SJSA1 (cell line): ENCODE data around the gene MYEOV. TPM values are rescaled to one million over a fixed set of nuclear protein-coding genes. Genes with fewer than 3 reads are reported as not detected.

ENCODE experiments used
- DNase-seq, 2 experiments: peaks; one replicate each; pipeline ENCODE4 v3.0.0-alpha.2; 2015 to 2020; ENCODE audit warnings: low spot score in 2 of 2, low read depth in 1 of 2
- H3K27ac ChIP-seq: fragments of 250-450 bp; sonication (Bioruptor Pico); 2 replicates; pipeline ENCODE4 v1.5.1; 2020; ENCODE audit warnings: mild to moderate bottlenecking, moderate library complexity
- H3K27me3 ChIP-seq: fragments of 250-450 bp; sonication (Bioruptor Pico); replicated peaks from 2 replicates; pipeline ENCODE4 v1.5.1; 2020; ENCODE audit warnings: mild to moderate bottlenecking, moderate library complexity
- H3K36me3 ChIP-seq: fragments of 250-450 bp; sonication (Bioruptor Pico); 2 replicates; pipeline ENCODE4 v1.5.1; 2020; ENCODE audit warnings: mild to moderate bottlenecking
- H3K4me1 ChIP-seq: fragments of 250-450 bp; sonication (Bioruptor Pico); replicated peaks from 2 replicates; pipeline ENCODE4 v1.6.1; 2021; ENCODE audit warnings: mild to moderate bottlenecking
- H3K4me3 ChIP-seq: fragments of 250-450 bp; sonication (Bioruptor Pico); 2 replicates; pipeline ENCODE4 v1.5.1; 2020; ENCODE audit warnings: mild to moderate bottlenecking
- H3K9me3 ChIP-seq: fragments of 250-450 bp; sonication (Bioruptor Pico); replicated peaks from 2 replicates; pipeline ENCODE4 v1.5.1; 2020; ENCODE audit warnings: mild to moderate bottlenecking
- total RNA-seq: library from RNA; depleted of rRNA; stranded (reverse); fragments of >200 nt; shearing (Covaris generic); gene quantifications from 2 replicates; pipeline ENCODE4 v1.2.3, GENCODE V29; 2014

Gene MYEOV
- total RNA-seq, 1 experiment from 2014 or later = 5.3 TPM

DNA sequence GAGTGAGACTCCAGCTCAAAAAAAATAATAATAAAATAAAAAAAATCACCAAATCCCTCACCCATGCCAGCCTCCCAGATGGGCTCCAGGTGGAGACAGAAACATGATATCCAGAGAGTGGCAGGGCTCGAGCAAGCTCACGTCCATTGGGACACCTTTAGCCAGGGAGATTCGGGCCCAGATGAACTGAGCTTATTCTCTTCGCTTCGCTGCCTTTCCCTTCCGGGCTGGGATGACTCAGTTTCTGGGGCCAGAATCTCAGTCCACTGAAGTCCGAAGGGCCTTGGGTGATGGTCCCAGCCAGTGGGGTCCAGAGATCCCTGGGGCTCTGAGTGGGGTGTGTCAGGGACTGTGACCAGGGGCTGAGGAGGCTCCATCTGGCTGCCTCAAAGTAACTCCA, 23.0 kb upstream of the MYEOV start:
- Histone ChIP-seq H3K27ac (no peak overlapping the region), H3K4me1 (no peaks in the 10 kb centered on the region), H3K4me3 (no peak overlapping the region), H3K27me3 (peaks cover 3% of the 10 kb centered on the region; the same call in 1 of the 2 replicates), H3K36me3 (no peaks in the 10 kb centered on the region), H3K9me3 (no peaks in the 10 kb centered on the region)
- DNase-seq = no peak

DNA sequence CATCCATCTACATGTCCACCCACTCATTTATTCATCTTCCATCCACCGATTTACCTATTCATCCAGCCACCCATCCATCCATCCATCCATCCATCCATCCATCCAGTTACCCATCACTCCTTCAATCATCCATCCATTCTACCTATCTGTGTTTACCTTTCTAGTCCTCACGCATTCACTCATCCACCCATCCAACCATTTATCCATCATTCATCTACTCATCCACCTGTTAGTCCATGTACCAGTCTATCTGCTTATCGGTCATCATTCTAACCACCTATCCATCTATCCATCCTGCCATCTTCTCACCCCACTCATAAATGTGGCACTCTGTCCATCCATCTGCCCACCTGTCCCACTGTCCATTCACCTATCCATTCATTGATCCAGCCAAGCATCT, 21.9 kb upstream of the MYEOV start:
- Histone ChIP-seq H3K4me1 (no peaks in the 10 kb centered on the region), H3K4me3 (no peak overlapping the region), H3K27me3 (peaks cover 3% of the 10 kb centered on the region; the same call in 1 of the 2 replicates), H3K27ac (no peak overlapping the region), H3K36me3 (no peaks in the 10 kb centered on the region), H3K9me3 (no peaks in the 10 kb centered on the region)
- no peak for DNase-seq

DNA sequence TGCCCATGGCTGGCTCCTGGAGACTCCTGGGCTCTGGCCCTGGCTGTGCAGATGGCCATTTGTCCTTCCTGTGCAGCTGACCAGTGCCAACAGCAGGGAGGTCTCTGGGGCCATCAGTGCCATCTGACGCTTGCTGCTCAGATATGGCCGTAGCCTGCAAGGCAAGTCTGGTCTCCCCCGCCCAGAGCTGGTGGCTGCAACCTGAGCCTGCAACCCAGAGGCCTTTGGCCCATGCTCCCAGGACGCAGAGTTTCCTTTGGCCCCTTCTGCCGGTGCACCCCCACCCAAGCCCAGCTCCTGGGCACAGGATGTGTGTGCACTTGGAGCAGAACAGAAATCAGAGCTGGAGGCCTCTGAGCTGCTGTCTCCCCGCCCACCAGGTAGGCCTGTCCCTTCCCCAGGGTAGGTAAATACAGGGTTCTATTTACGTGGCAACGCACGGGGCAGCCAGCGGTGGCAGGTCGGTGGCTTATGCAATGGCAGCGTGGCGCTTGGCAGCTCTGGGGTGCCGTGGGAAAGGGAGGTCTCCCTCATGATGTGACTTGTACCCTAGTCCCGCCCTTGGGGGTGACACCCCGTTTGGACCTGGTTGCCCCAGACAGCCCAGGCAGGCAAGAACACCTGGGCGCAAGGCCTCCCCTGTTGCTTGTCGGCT, 21.0 kb upstream of the MYEOV start:
- no peaks in the 10 kb centered on the region for H3K36me3 ChIP-seq
- H3K27ac ChIP-seq = no peak overlapping the region
- H3K9me3 ChIP-seq = no peaks in the 10 kb centered on the region
- peaks cover 3% of the 10 kb centered on the region; the same call in 1 of the 2 replicates for H3K27me3 ChIP-seq
- no peak for DNase-seq
- no peak overlapping the region for H3K4me3 ChIP-seq
- H3K4me1 ChIP-seq = no peaks in the 10 kb centered on the region

DNA sequence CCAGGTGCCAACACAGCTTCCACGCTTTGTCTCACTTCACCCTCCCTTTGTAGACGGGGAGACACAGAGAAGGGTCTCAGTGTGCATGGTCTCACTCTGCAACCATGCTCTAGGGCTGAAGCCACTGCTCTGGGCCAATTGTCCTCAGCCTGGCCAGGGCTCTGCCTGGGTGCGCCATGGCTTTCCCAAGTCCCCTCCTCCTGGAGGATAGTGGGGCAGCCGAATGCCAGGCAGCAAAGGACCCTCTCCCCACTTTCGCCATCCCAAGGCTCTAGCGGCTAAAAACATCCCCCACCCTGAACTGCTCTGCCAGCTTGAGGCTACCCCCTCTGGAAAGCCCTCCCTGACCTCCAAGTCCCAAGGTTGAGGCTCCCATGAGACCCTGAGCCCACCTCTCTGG, 20.4 kb upstream of the MYEOV start:
- peaks cover 3% of the 10 kb centered on the region; the same call in 1 of the 2 replicates for H3K27me3 ChIP-seq
- no peak overlapping the region for H3K27ac ChIP-seq
- no peak overlapping the region for H3K4me3 ChIP-seq
- H3K9me3 ChIP-seq = no peaks in the 10 kb centered on the region
- DNase-seq = no peak
- no peaks in the 10 kb centered on the region for H3K4me1 ChIP-seq
- no peaks in the 10 kb centered on the region for H3K36me3 ChIP-seq

DNA sequence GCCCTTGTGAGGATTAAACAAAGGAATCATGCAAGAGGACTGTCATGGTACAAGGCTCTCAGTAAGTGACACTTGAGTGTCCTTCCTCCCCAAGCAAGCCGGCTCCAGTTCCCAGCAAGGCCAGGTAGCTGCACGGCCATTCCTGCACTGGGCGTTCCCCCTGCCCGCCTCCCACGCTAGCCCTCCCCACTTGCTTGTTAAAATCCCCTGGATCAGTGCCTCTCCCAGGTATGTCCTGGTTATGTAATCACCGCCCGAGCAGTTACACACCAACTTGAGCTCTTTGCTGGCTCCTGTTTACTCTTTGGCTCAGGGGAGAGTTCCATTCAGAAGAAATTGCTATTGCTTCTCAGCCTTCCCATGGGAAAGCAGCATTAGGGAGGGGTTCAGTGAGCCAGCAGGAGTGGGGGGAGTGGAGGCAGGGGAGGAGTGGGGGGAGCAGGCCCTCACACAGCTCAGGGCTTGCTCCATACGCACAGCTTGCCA, 19.4 kb upstream of the MYEOV start:
- Histone ChIP-seq H3K27me3 (peaks cover 3% of the 10 kb centered on the region; the same call in 1 of the 2 replicates), H3K9me3 (no peaks in the 10 kb centered on the region), H3K4me1 (no peaks in the 10 kb centered on the region), H3K27ac (no peak overlapping the region), H3K4me3 (no peak overlapping the region), H3K36me3 (no peaks in the 10 kb centered on the region)
- DNase-seq = no peak

DNA sequence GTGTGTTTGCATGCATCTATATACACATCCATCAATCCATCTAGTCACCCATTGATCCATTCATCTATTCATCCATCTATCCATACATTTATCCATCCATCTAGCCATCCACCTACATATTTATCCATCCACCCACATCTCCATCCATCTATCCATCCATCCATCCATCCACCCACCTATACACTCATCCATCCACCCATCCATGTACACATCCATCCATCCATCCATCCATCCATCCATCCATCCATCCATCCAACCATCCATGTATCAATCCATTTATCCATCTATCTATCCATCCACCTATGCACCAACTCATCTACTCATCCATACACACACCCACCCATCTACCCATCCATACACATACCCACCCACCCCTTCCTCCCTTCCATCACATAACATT, 18.8 kb upstream of the MYEOV start:
- peaks cover 2% of the 10 kb centered on the region for H3K4me1 ChIP-seq
- H3K27me3 ChIP-seq = peaks cover 3% of the 10 kb centered on the region; the same call in 1 of the 2 replicates
- H3K27ac ChIP-seq = no peak overlapping the region
- DNase-seq = no peak
- H3K4me3 ChIP-seq = no peak overlapping the region
- no peaks in the 10 kb centered on the region for H3K9me3 ChIP-seq
- no peaks in the 10 kb centered on the region for H3K36me3 ChIP-seq

DNA sequence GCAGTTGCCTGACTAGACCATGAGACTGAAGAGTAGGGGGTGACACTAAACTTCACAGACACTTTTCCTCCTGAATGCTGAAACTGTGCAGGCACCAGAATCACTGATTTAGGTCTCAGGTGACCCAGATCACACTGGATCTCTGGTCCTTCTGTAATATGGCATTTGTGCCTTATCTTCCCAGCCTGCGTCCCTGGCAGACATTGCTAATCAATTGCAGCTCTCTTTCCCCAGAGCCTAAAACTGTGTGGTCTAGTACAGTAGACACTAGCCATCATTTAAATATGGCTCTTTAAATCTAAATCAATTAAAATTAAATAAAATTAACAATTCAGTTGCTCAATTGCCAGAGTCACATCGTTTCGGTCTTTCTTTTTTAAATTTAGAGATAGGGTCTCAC, 17.8 kb upstream of the MYEOV start:
- DNase-seq = no peak
- Histone ChIP-seq H3K36me3 (no peaks in the 10 kb centered on the region), H3K4me3 (no peak overlapping the region), H3K9me3 (no peaks in the 10 kb centered on the region), H3K27ac (no peak overlapping the region), H3K27me3 (peaks cover 3% of the 10 kb centered on the region; the same call in 1 of the 2 replicates), H3K4me1 (peaks cover 12% of the 10 kb centered on the region)

DNA sequence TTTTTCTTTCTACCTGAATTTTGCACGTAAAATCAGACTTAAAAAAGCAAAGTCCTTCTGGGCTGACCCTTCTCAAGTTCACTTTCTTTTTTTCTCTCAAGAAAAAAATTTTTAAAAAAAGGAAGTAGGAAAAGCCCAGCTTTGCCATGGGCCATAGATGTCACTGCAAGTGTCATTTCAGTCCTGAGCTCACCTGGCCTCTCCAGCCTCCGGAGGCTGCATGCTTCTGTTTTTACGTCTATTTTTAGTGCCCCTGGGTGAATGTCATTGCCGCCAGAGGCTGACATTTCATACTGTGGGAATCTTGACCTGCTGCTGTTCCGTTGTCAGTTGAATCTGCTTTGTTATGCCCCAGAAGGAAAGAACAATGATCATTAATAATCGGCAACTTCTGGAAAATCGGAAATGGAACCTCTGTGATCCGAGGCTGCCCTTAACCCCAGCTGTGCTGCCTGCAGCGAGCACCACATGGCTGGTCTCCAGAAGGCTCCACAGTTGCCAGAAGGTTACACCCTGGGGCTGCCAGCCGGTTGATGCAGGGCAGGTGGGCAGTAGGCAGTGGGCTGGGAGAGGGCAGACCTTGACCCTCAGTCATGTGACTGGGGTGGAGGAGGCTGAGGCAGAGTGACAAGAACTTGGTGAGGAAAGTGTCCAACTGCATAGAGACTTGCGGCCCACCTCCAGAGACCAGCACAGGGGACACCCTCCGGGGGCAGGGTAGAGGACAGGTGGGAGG, 16.7 kb upstream of the MYEOV start:
- DNase-seq = no peak
- Histone ChIP-seq H3K4me3 (no peak overlapping the region), H3K36me3 (no peaks in the 10 kb centered on the region), H3K9me3 (peaks cover 5% of the 10 kb centered on the region; the same call in 1 of the 2 replicates), H3K27me3 (peaks cover 3% of the 10 kb centered on the region; the same call in 1 of the 2 replicates), H3K27ac (no peak overlapping the region), H3K4me1 (peaks cover 19% of the 10 kb centered on the region)

DNA sequence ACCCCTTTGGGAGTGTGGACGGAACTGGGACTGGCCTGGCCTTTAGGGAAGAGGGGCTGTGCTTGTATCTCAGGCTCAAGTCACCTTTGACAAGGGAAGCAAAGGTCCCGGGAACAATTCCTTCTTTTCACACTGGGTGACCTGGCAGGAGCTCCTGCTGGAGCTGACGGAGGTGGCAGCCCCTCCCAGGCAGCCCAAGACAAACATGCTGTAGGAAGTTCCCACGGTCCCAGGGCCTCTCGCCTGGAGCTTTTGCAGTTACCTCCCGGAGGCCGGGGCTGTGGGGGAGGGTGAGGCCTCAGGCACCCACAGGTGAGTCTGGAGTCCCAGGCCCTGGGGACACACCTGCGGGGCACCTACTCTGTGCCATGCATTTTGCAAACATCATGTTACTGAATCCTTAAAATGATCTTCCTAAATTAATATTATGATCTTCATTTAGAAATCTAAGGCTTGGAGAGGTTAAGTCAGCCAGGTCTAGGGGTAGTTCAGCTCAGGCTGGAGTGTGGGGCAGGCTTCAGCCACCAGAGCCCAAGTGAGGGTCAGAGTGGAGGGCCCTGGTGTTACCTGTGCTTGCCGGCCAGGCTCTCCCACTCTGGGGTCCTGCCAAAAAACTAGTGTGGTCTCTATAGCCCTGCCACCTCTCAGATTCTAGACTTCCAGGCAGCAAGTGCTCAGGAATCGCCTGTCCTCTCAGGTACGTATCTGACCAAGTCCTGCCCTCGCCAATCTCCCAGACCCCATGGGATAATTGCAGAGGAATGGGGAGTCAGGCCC, 15.7 kb upstream of the MYEOV start:
- Histone ChIP-seq H3K4me3 (no peak overlapping the region), H3K27me3 (peaks cover 3% of the 10 kb centered on the region; the same call in 1 of the 2 replicates), H3K4me1 (peaks cover 19% of the 10 kb centered on the region), H3K9me3 (peaks cover 7% of the 10 kb centered on the region; the same call in 1 of the 2 replicates), H3K36me3 (no peaks in the 10 kb centered on the region), H3K27ac (no peak overlapping the region)
- no peak for DNase-seq

DNA sequence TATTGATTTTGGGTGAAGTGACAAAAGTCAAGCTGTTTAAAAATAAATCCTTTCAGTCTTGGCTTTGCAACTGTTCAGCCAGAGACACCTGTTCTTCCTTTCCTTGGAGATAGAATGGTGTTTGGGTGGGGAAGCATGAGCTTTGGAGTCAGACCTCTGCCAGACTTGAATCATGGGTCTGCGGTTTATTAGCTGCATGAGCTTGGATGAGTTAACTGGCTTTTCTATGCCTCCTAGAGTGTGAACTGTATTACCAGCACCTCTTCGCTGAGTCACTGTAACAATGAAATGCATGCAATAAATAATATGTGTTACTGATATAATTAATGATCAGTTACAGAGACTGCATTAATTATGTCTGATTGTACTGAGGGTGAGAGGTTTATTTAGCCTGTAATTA, 13.5 kb upstream of the MYEOV start:
- no peaks in the 10 kb centered on the region for H3K36me3 ChIP-seq
- peaks cover 26% of the 10 kb centered on the region for H3K4me1 ChIP-seq
- H3K4me3 ChIP-seq = no peak overlapping the region
- peak in 1 of 2 experiments; percentile 62 for DNase-seq
- H3K27me3 ChIP-seq = no peaks in the 10 kb centered on the region
- peaks cover 7% of the 10 kb centered on the region; the same call in 1 of the 2 replicates for H3K9me3 ChIP-seq
- peak overlapping the region; percentile 53 for H3K27ac ChIP-seq

DNA sequence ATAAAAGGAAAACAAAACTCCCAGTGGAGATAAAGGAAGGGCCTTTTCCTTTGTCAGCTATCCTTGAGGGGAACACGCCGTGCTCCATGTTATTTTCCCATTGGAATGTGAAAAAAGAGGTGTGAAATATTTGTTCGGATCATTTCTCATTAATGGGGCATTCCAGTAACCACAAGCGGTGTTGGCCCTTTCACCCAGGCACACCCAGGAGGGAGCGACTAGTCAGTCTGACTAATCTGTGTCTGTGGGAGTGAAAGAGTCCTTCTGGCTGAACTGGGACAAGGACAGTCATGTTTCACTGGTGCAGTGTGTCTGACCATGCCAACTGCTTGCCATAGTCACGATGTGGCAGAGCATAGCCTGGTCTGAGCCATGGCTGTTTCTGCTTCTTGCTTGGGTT, 13.0 kb upstream of the MYEOV start:
- Histone ChIP-seq H3K27me3 (no peaks in the 10 kb centered on the region), H3K27ac (peak overlapping the region; percentile 53), H3K4me1 (peaks cover 26% of the 10 kb centered on the region), H3K9me3 (peaks cover 7% of the 10 kb centered on the region; the same call in 1 of the 2 replicates), H3K4me3 (no peak overlapping the region), H3K36me3 (no peaks in the 10 kb centered on the region)
- peak; percentile 97 to 98 for DNase-seq

DNA sequence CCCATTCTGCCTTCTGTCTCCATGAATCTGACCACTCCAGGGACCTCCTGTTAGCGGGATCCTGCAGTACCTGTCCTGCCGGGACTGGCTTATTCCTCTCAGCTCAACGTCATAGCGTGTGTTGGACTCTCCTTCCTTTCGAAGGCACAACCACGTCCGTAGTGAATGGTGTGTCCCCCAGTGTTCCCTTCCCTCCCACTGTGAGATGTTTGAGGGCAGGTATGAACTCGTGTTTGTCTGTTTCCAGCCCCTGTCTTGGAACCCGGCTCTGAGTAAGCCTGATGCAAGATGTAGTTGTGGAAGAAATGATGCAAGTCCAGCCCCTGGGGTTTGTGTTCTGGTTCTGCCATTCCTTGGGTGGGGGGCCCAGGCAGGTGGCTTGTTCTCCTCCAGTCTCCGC, 10.5 kb upstream of the MYEOV start:
- Histone ChIP-seq H3K27me3 (no peaks in the 10 kb centered on the region), H3K9me3 (peaks cover 13% of the 10 kb centered on the region), H3K4me3 (no peak overlapping the region), H3K4me1 (peaks cover 26% of the 10 kb centered on the region), H3K36me3 (no peaks in the 10 kb centered on the region), H3K27ac (no peak overlapping the region)
- DNase-seq = no peak

DNA sequence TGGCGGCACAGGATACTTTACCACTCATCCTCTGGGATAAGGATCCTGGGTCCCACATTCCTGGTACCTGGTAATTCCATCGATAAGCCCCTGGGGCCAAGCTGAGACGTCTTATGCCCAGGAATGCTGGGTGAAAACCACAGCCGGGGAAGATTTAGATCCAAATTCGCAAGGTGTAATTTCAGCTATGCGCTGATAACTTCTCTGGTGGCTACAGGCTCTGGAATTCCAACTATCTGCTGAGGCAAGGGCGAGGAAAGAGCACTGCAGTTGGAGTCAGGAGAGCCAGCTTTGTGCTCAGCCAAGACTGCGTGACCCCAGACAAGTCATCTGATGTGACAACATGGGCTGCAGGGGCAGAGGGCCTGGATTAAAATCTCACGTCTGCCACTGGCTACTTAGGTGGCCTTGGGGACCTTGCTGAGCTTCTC, 9.9 kb upstream of the MYEOV start:
- H3K36me3 ChIP-seq = no peaks in the 10 kb centered on the region
- peaks cover 26% of the 10 kb centered on the region for H3K4me1 ChIP-seq
- H3K27ac ChIP-seq = no peak overlapping the region
- H3K9me3 ChIP-seq = peaks cover 13% of the 10 kb centered on the region
- no peaks in the 10 kb centered on the region for H3K27me3 ChIP-seq
- no peak for DNase-seq
- H3K4me3 ChIP-seq = no peak overlapping the region
